Putamen (tissue), 1 donor: ENCODE data around the gene DYNC2H1.

Source experiments
- DNase-seq: peaks from one replicate; pipeline ENCODE4 v3.0.0-alpha.2; 2016; ENCODE audit warnings: low spot score

Gene DYNC2H1

DNA sequence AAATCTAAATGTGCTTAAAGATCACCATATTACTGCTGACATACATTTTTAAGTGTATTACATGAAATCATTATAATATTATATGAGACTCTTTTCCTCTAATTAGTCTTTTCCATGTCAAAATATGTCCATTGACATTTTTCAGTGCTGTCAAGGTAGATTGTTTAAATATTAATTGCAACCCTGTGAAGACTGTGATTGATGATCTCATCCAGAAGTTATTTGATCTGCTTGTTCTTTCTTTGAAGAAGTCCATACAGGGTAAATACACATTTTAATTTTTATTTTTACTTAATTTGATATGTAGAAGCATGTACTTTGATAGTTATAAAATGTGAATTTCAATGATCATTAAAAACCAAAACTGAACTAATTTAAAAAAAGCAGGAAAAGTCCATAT is 38.4 kb downstream of the DYNC2H1 start:
- no peak for DNase-seq

DNA sequence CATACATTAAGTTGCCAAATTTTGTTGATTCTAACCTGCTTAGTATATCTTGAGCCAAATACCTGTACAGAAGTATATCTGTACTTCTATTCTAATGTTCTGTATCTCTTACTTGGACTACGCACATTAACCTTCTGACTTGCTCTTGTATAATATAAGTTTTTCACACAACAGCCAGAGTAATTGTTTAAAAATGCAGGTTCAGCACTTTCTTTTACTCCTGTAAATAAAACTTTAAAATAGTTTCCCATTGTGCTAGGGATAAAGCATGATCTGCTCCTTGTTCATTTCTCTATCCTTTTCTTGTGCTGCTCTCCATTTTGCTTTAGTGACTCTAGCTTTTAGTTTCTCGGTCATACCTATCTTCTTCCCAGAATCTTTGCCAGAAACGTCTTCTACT is 48.3 kb downstream of the DYNC2H1 start:
- no peak for DNase-seq

GRCh38 chr11:103164093-103164796 is 55.0 kb downstream of the DYNC2H1 start:
- DNase-seq = no peak

DNA sequence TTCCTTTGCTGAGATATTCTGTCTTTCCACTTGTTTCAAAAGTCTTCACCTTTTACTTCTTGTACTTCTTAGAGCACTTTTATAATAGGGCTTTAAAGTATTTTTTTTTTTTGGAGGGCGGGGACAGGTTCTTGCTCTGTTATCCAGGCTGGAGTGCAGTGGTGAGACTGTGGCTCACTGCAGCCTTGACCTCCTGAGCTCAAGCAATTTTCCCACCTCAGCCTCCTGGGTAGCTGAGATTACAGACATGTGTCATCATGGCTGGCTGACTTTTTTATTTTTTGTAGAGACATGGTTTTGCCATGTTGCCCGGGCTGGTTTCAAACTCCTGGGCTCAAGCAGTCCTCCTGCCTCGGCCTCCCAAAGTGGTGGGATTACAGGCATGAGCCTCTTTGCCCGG is 57.9 kb downstream of the DYNC2H1 start:
- DNase-seq = no peak

GRCh38 chr11:103170865-103171264 is 61.6 kb downstream of the DYNC2H1 start:
- DNase-seq = no peak

GRCh38 chr11:103175461-103176129 is 66.4 kb downstream of the DYNC2H1 start:
- no peak for DNase-seq

- no peak for DNase-seq
These were observed 74.9 kb downstream of the DYNC2H1 start for GRCh38 chr11:103183981-103184611.

DNA sequence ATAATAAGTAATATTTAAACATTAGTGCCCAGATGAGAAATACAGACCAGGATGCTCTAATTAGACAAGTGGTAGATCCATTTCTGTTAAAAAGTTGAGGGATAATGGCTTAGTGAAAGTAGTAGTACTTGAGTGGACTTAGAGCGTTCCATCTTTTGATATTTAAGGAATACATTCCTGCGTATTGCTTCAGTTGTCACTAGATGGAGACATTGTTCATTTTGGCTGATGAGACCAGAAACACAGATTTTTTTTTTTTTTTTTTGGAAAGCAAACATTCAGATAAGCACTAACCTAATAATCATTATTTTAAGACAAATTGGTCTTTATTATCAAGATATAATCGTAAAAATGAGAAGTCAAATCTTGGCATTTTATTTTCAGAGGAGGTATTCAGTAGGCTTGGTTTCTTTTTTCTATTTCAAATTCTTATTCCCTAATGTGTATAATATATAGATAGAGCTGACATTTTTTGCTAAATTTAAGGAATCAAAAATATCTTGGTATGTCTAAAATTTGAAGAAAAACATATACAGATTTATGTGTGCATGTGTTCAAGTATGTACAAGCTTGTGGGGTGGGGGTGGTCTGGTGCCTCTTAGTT is 92.9 kb downstream of the DYNC2H1 start:
- DNase-seq = no peak

- DNase-seq = no peak
These were observed 101.3 kb downstream of the DYNC2H1 start for GRCh38 chr11:103210543-103210942.

DNA sequence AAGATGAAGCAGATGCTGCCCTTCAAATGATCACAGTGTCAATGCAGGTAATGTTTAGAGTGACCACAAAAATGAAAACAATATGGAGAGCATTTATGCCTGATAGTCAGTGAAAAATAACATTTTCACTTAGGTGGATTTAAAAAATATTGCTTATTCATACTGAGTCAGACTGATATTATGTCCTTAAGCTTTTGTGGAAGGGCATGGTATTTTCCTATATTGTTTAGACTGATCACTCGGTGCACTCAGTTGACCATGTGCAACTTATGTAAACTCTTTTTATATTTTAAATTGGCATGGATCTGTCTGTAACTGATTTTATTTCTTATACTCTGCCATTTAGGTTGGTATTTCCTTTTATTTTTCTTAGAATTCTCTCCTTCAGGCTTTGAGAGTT is 106.6 kb downstream of the DYNC2H1 start:
- DNase-seq = no peak

- no peak for DNase-seq
These were observed 110.9 kb downstream of the DYNC2H1 start for GRCh38 chr11:103220133-103220532.

DNA sequence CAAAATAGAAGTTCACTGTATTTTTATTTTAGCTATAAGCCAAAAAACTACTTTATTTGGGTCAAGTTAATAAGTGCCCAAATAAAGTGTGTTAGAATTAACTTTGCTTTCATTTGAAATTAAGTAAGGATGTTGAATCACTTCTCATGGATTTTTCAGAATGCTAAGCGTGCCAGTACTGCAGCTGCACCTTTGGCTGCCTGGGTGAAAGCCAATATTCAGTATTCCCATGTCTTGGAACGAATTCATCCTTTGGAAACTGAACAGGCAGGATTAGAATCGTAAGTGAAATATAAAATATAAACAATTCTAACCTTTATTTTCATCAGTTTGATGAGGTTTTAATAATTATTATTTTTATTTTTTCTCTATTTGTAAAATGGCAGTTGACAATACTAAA is 113.6 kb downstream of the DYNC2H1 start:
- DNase-seq = no peak

DNA sequence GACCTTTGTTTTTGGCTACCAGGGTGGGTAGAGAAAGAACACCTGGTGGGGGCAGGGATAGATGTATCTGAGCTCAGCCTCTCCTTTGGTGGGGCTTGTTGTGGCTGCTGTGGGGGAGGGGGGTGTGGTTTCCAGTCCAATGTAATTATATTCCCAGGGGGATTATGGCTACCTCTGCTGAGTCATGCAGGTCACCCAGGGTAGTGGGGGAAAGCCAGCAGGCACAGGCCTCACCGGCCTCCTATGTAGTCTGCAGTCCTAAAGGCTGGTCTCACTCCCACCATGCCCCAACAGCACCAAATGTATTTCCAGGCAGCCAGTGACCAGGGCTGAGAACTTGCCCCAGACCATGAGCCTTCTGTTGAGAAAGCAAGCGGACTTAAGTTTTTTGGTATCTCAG is 119.6 kb downstream of the DYNC2H1 start:
- no peak for DNase-seq

DNA sequence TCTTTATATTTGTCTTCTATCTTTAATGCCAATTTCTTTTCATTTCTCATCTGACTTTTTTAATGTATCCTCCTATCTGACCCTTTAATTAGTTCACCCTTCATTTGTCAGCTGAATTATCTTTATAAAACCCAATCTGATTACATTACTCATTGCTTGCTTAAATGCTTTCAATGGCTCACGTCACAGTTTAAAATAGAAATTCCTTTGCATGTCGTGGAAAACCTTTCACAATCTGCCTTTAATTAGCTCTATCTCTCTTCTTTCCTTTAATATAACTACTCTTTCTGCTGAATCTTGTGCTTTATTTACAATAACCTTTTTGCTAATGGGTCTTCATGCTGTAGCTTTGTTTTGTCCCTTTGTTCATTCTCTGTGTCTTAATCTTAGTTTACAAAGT is 125.7 kb downstream of the DYNC2H1 start:
- DNase-seq = no peak

GRCh38 chr11:103241574-103241973 is 132.3 kb downstream of the DYNC2H1 start:
- no peak for DNase-seq

- DNase-seq = no peak
These were observed 144.9 kb downstream of the DYNC2H1 start for GRCh38 chr11:103254123-103254522.

DNA sequence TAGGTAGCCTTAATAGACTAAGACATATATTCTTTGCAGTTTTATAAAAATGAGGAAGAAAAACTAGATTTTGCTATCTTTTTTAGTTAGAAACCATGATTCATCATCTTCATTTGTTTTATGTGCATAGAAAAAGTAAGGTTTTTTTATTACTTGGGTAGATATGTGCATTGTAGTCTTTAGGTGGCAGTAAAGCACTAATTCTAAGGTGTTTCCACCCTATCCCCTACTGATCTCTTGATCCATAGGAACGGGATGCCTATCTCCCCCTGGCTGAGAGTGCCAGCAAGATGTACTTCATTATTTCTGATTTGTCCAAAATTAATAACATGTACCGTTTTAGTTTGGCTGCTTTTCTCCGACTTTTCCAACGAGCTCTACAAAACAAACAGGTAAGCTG is 148.1 kb downstream of the DYNC2H1 start:
- DNase-seq = no peak

DNA sequence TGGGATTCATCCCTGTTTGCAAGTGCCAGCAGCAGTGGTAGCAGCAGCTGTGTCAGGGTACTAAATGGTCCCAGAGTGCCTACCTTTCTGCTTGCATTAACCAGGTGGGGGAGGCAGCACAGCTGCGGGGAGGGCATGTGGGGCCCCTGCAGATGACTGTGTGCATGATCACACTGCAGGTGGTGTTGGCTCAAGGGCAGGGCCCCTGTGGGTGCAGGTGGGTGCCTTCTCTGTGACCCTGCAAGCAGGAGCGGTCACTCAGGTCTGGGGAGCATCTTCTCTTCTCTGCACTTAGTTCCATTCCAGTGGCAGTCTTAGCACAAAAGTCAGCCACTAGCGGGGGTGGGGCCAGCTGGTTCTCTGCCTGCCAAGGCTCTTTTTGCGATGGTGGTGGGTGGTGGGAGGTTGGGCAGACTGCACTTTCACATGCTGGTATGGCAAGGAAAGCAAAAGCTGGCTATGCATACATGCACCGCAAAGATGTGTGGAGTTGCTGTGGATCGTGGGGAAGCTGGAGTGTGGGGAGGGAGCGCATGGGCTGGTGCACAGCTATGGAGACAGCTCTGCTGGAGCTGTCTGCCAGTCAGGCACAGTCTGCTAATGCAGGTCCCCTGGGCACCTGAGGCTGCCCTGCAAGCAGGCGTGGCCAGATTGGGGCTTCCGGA is 157.1 kb downstream of the DYNC2H1 start:
- no peak for DNase-seq

- DNase-seq = no peak
These were observed 163.7 kb downstream of the DYNC2H1 start for GRCh38 chr11:103272876-103273275.

DNA sequence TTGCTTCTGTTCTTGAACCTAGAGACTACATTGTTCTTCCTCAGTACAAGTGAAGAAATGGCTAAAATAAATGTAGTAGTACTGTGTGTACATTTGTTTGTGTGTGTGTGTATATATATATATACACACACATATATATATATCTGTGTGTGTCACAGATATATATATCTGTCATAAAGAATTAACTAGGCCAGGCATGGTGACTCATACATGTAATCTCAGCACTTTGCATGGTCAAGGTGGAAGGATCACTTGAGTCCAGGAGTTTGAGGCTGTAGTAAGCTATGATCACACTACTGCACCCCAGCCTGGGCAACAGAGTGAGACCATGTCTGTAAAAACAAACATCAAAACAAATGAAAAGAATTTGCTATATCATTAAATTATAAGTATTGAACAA is 164.8 kb downstream of the DYNC2H1 start:
- no peak for DNase-seq

DNA sequence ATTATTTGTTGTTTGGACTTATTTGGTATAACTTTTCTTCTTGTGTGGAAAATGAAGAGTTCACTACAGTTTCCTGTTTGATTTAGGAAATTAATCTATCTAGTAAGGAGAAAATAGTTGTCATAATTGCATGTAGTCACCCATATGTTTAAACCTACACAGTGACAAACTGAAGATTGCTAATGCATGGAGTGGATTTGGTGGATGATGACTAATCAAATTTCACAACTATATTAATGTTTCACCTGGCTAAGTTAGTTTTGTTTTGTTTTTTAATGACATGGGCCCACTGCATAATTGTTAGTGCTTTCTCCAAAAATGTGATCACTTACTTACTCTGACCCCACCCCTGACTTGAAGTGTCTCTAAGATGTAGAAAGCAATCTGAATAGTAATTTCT is 170.6 kb downstream of the DYNC2H1 start:
- no peak for DNase-seq

DNA sequence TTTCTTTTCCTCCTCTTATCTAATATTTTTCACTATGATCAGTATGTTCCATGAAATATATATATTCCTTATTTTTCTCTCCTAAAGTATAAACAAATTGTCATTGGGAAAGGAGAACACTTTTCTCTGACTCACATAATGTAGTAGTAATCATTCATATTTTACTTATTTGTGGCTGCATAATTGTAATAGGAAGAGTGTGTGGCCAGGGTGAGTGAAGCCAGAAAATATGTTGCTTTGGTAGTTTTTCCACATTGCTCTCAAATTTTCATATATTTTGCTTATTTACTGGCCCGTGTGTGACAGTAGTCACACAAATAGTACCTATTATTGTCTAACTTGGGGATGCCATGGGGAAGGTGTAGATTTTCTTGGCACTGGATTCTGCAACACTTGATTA is 172.1 kb downstream of the DYNC2H1 start:
- no peak for DNase-seq

DNA sequence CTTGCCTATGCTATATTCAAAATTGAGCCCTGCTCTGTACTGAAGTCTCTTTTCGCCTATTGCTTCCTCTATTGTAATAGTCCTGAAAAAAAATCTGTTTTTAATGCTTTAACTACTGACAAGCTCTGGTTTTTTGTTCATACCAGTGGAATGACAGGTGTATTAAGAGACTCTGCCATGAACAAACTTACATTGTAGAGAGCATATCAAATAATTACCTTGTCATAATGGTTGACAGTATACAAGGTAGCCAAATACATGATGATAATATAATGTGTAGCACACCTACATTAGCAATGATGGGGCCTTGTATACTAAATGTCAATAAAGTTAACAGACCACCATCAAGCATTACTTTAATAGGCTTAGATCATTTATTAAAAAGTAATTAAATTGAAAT is 175.0 kb downstream of the DYNC2H1 start:
- DNase-seq = no peak
